GM19455 (cell line): Measurements from ENCODE around the gene CACNA1E.

Experiments
- ATAC-seq: cut with Tn5 transposase; IDR thresholded peaks from one replicate; pipeline ENCODE4 v1.9.1; 2021; ENCODE audit not compliant: unreplicated experiment

Gene CACNA1E

GRCh38 chr1:181559142-181559541 is 75.8 kb downstream of the CACNA1E start:
- no peak for ATAC-seq

GRCh38 chr1:181562395-181562794 is 79.1 kb downstream of the CACNA1E start:
- no peak for ATAC-seq

- no peak for ATAC-seq
Observed at GRCh38 chr1:181568736-181569135, 85.4 kb downstream of the CACNA1E start.

GRCh38 chr1:181577475-181577874 is 94.2 kb downstream of the CACNA1E start:
- no peak for ATAC-seq

- ATAC-seq: no peak
Observed at GRCh38 chr1:181583598-181583997, 100.3 kb downstream of the CACNA1E start.

- ATAC-seq: no peak
Observed at GRCh38 chr1:181587870-181588438, 104.6 kb downstream of the CACNA1E start.

GRCh38 chr1:181588631-181589030 is 105.3 kb downstream of the CACNA1E start:
- ATAC-seq: no peak

- no peak for ATAC-seq
Observed at GRCh38 chr1:181592255-181592859, 109.0 kb downstream of the CACNA1E start.

- ATAC-seq: no peak
Observed at GRCh38 chr1:181593042-181593441, 109.7 kb downstream of the CACNA1E start.

GRCh38 chr1:181594553-181594952 is 111.2 kb downstream of the CACNA1E start:
- ATAC-seq: no peak

- ATAC-seq: no peak
Observed at GRCh38 chr1:181595234-181595633, 111.9 kb downstream of the CACNA1E start.

GRCh38 chr1:181601186-181601950 is 118.1 kb downstream of the CACNA1E start:
- no peak for ATAC-seq

- no peak for ATAC-seq
Observed at GRCh38 chr1:181603735-181604410, 120.6 kb downstream of the CACNA1E start.

- no peak for ATAC-seq
Observed at GRCh38 chr1:181604482-181605249, 121.3 kb downstream of the CACNA1E start.

- ATAC-seq: no peak
Observed at GRCh38 chr1:181607524-181607923, 124.2 kb downstream of the CACNA1E start.

GRCh38 chr1:181608386-181608785 is 125.1 kb downstream of the CACNA1E start:
- no peak for ATAC-seq

- ATAC-seq: no peak
Observed at GRCh38 chr1:181608948-181609347, 125.6 kb downstream of the CACNA1E start.

GRCh38 chr1:181612100-181612499 is 128.8 kb downstream of the CACNA1E start:
- no peak for ATAC-seq

- ATAC-seq: no peak
Observed at GRCh38 chr1:181618559-181618958, 135.2 kb downstream of the CACNA1E start.

GRCh38 chr1:181620183-181620582 is 136.9 kb downstream of the CACNA1E start:
- no peak for ATAC-seq

- ATAC-seq: no peak
Observed at GRCh38 chr1:181623850-181624249, 140.5 kb downstream of the CACNA1E start.
